Measurements from ENCODE around the gene MYCBP2. TPM values are rescaled to one million over a fixed set of nuclear protein-coding genes. Genes with fewer than 3 reads are reported as not detected.

MYCBP2 gene
- total RNA-seq, 1 donor, result 155 TPM

DNA sequence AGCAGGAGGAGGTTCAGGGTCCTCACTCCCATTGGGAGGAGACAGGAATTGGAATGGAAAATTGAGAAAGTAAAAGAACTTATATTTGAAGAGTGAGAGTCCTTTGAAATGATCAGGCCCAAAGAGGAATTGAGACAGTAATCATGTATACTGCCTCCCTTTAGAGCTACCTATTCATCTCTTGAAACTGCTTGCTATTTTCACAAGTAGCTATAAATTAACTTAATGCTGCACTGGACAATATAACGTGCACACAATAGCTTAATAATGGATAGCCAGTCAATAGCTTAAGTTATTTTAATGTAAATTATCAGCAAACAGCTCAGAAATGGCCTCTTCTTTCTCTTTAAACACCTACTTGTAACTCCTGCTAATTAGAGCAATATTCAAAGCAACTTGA, 46.6 kb upstream of the MYCBP2 start:
- DNase-seq (ENCODE audit: insufficient read length, low spot score, missing footprints), result no peak
- H3K36me3 ChIP-seq (ENCODE audit: insufficient read depth, low read length), result no peaks in the 10 kb centered on the region
- no peak overlapping the region for H3K27ac ChIP-seq (ENCODE audit: low read depth, low read length)
- H3K27me3 ChIP-seq (ENCODE audit: insufficient read depth, low read length), result peaks cover 3% of the 10 kb centered on the region
- H3K9me3 ChIP-seq (ENCODE audit: low read depth, low read length), result no peaks in the 10 kb centered on the region
- no peaks in the 10 kb centered on the region for H4K20me1 ChIP-seq (ENCODE audit: insufficient read depth, low read length)
- no peak for TF ChIP-seq CTCF (IDR thresholded peaks at IDR 0.05; ENCODE audit: extremely low read depth, low read depth, low read length)
- H3K79me2 ChIP-seq (ENCODE audit: insufficient read depth, low read length), result no peaks in the 10 kb centered on the region
- no peak overlapping the region for H2AFZ ChIP-seq (ENCODE audit: low read length)
- H3K4me1 ChIP-seq (ENCODE audit: insufficient read depth, low read length), result no peaks in the 10 kb centered on the region
- H3K4me3 ChIP-seq (ENCODE audit: insufficient read depth, low read length), result no peak overlapping the region
- no peak overlapping the region for H3K4me2 ChIP-seq (ENCODE audit: insufficient read depth, low read length)

DNA sequence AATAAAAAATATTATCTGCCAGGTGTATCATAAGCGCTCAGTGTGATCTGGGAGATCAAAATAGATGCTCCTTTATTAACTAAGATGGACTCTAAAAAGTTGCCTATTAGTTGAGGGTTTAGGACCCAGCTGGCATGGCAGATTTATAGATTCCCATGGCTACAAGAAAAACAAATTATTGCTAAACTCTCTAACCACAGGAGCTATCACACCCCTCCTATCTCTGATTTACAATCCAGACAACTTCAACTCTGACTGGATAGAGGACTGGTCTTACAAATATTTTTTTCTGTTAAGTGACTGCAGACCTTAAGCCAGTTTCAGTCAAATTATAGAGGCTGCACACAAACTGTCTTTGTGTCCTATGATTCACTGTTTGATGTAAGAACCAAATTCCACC, 45.4 kb upstream of the MYCBP2 start:
- Histone ChIP-seq H3K4me1 (ENCODE audit: insufficient read depth, low read length) (no peaks in the 10 kb centered on the region), H3K4me2 (ENCODE audit: insufficient read depth, low read length) (no peak overlapping the region), H3K79me2 (ENCODE audit: insufficient read depth, low read length) (no peaks in the 10 kb centered on the region), H2AFZ (ENCODE audit: low read length) (no peak overlapping the region), H3K36me3 (ENCODE audit: insufficient read depth, low read length) (no peaks in the 10 kb centered on the region), H3K27ac (ENCODE audit: low read depth, low read length) (no peak overlapping the region), H3K27me3 (ENCODE audit: insufficient read depth, low read length) (peaks cover 3% of the 10 kb centered on the region), H3K4me3 (ENCODE audit: insufficient read depth, low read length) (no peak overlapping the region), H4K20me1 (ENCODE audit: insufficient read depth, low read length) (no peaks in the 10 kb centered on the region), H3K9me3 (ENCODE audit: low read depth, low read length) (no peaks in the 10 kb centered on the region)
- DNase-seq (ENCODE audit: insufficient read length, low spot score, missing footprints), result no peak
- no peak for TF ChIP-seq CTCF (IDR thresholded peaks at IDR 0.05; ENCODE audit: extremely low read depth, low read depth, low read length)

- Histone ChIP-seq H3K4me2 (ENCODE audit: insufficient read depth, low read length) (no peak overlapping the region), H3K4me3 (ENCODE audit: insufficient read depth, low read length) (no peak overlapping the region), H4K20me1 (ENCODE audit: insufficient read depth, low read length) (no peaks in the 10 kb centered on the region), H3K4me1 (ENCODE audit: insufficient read depth, low read length) (no peaks in the 10 kb centered on the region), H2AFZ (ENCODE audit: low read length) (no peak overlapping the region), H3K9me3 (ENCODE audit: low read depth, low read length) (no peaks in the 10 kb centered on the region), H3K79me2 (ENCODE audit: insufficient read depth, low read length) (no peaks in the 10 kb centered on the region), H3K27me3 (ENCODE audit: insufficient read depth, low read length) (peaks cover 3% of the 10 kb centered on the region), H3K36me3 (ENCODE audit: insufficient read depth, low read length) (no peaks in the 10 kb centered on the region), H3K27ac (ENCODE audit: low read depth, low read length) (no peak overlapping the region)
- no peak for DNase-seq (ENCODE audit: insufficient read length, low spot score, missing footprints)
- TF ChIP-seq CTCF (IDR thresholded peaks at IDR 0.05; ENCODE audit: extremely low read depth, low read depth, low read length), result no peak
These were observed 44.0 kb upstream of the MYCBP2 start for GRCh38 chr13:77370888-77371287.

GRCh38 chr13:77362166-77362565, 35.3 kb upstream of the MYCBP2 start:
- Histone ChIP-seq H3K27me3 (ENCODE audit: insufficient read depth, low read length) (peaks cover 5% of the 10 kb centered on the region), H3K36me3 (ENCODE audit: insufficient read depth, low read length) (no peaks in the 10 kb centered on the region), H2AFZ (ENCODE audit: low read length) (no peak overlapping the region), H3K79me2 (ENCODE audit: insufficient read depth, low read length) (no peaks in the 10 kb centered on the region), H4K20me1 (ENCODE audit: insufficient read depth, low read length) (no peaks in the 10 kb centered on the region), H3K4me2 (ENCODE audit: insufficient read depth, low read length) (no peak overlapping the region), H3K9me3 (ENCODE audit: low read depth, low read length) (no peaks in the 10 kb centered on the region), H3K4me1 (ENCODE audit: insufficient read depth, low read length) (peaks cover 3% of the 10 kb centered on the region), H3K27ac (ENCODE audit: low read depth, low read length) (no peak overlapping the region), H3K4me3 (ENCODE audit: insufficient read depth, low read length) (no peak overlapping the region)
- DNase-seq (ENCODE audit: insufficient read length, low spot score, missing footprints), result no peak
- TF ChIP-seq CTCF (IDR thresholded peaks at IDR 0.05; ENCODE audit: extremely low read depth, low read depth, low read length), result no peak

All from osteoblast (primary cell).